Ovary (tissue), 9 donors: ENCODE measurements around the gene NHS. TPM values are rescaled to one million over a fixed set of nuclear protein-coding genes. Genes with fewer than 3 reads are reported as not detected.

Source experiments
- DNase-seq, 5 donors: peaks; one replicate each; pipeline ENCODE4 v3.0.0-alpha.2; 2019 to 2020
- H3K27ac ChIP-seq, 2 donors: fragments of 200-600 bp; one replicate each; pipeline versions ENCODE4 v1.5.1 to v1.8.0; 2019 to 2022
- H3K27me3 ChIP-seq: fragments of 200-600 bp; one replicate; pipeline ENCODE4 v1.8.0; 2022
- H3K36me3 ChIP-seq: fragments of 200-600 bp; sonication (generic); one replicate; pipeline ENCODE4 v1.5.1; 2019
- H3K4me1 ChIP-seq: one replicate; pipeline ENCODE4 v1.8.1; 2013; ENCODE audit warnings: mild to moderate bottlenecking, moderate library complexity; ENCODE audit not compliant: insufficient read depth
- H3K4me3 ChIP-seq: fragments of 200-600 bp; sonication (generic); one replicate; pipeline ENCODE4 v1.5.1; 2017
- H3K9me3 ChIP-seq, 2 donors: fragments of 200-600 bp in 1 of 2; sonication (generic) in 1 of 2; one replicate each; pipeline versions ENCODE4 v1.5.1 to v1.8.1; 2013 to 2019; ENCODE audit warnings: mild to moderate bottlenecking in 1 of 2, moderate library complexity in 1 of 2
- CTCF ChIP-seq, 3 donors: fragments of 450-650 bp in 2 of 3; fragments of 200-600 bp in 1 of 3; IDR thresholded peaks; one replicate each; pipeline versions ENCODE4 v1.5.1 to v1.8.0; 2016 to 2022; ENCODE audit warnings: antibody characterized with exemption in 3 of 3, mild to moderate bottlenecking in 1 of 3
- EP300 ChIP-seq: sonication (generic); formaldehyde crosslinking; IDR thresholded peaks from one replicate; pipeline ENCODE4 v1.6.1; 2017; ENCODE audit warnings: antibody characterized with exemption
- POLR2A ChIP-seq: fragments of 450-650 bp; IDR thresholded peaks from one replicate; pipeline ENCODE4 v1.6.1; 2017; ENCODE audit warnings: antibody characterized with exemption, mild to moderate bottlenecking, moderate library complexity
- WGBS, 3 donors: extraction: QIAGEN DNeasy Blood & Tissue Kit in 1 of 3; methylation state at CpG; one replicate each; pipeline versions ENCODE4 v1.1.5 to v1.1.7; 2013 to 2017; 5-methylcytosine and 5-hydroxymethylcytosine counted together
- intact Hi-C, 4 donors: fragments of 100-400 bp; cut with DNase I; formaldehyde crosslinking; loops; one replicate each; pipeline versions ENCODE4 v1.11.0 to v1.15.1; 2022 to 2023
- polyA plus RNA-seq, 2 donors: library from polyadenylated mRNA; stranded (reverse); fragments of 200-250 nt in 1 of 2; fragments of 350-450 nt in 1 of 2; fragmentation: Illumina TruSeq in 1 of 2; extraction: RNeasy Lipid Tissue Mini Kit (QIAGEN cat#74804) in 1 of 2; gene quantifications; one replicate each; pipeline ENCODE4 v1.2.3, GENCODE V29; 2013 to 2014
- total RNA-seq, 7 donors: library from RNA; depleted of rRNA in 2 of 7; stranded (reverse); fragments of >200 nt in 2 of 7; fragmentation: NEBNext Ultra II Directional in 3 of 7; extraction: Animal tissue kit (Norgen Biotek cat#: 25700) in 3 of 7; gene quantifications; one replicate each; pipeline versions ENCODE4 v1.1.0 to v1.2.4, GENCODE V29; 2016 to 2023
- donor health status: DM: no; HTN: no; CAD: no; lungs with moderate emphysema.
- donor health status: DM: no; HTN: no; CAD: no.
- donor health status: Bipolar disorder and iron deficiency.
- donor health status: DM: yes; HTN: yes; CAD: no.
- donor health status: DM: no; HTN: no; CAD: no.
- donor health status: DM: yes; HTN: yes; CAD: no.

NHS gene
- total and polyA plus RNA-seq, 9 donors, result 2.3 to 9.5 (median 6.7) TPM

GRCh38 chrX:17737986-17738713 is 363.1 kb downstream of the NHS start:
- 31 to 44% (median 36%) methylated on average over 45 of the region's 45 CpGs for WGBS, 3 donors
- H3K4me3 ChIP-seq, result peak overlapping the region; percentile 61
- no peaks in the 10 kb centered on the region for H3K27me3 ChIP-seq
- H3K4me1 ChIP-seq, result no peaks in the 10 kb centered on the region
- intact Hi-C loops, result no loop called here
- H3K36me3 ChIP-seq, result no peaks in the 10 kb centered on the region
- TF ChIP-seq EP300, result no peak
- TF ChIP-seq POLR2A, result no peak
- TF ChIP-seq CTCF (IDR thresholded peaks at IDR 0.05), result no peak
- H3K27ac ChIP-seq, result peak overlapping the region; percentile 86 to 92
- no peaks in the 10 kb centered on the region for H3K9me3 ChIP-seq
- peak; percentile 43 to 63 (median 60) for DNase-seq

GRCh38 chrX:17738737-17739535 is 363.9 kb downstream of the NHS start:
- Histone ChIP-seq H3K9me3 (no peaks in the 10 kb centered on the region), H3K27ac (no peak overlapping the region), H3K36me3 (no peaks in the 10 kb centered on the region), H3K4me3 (peak overlapping the region; percentile 61), H3K27me3 (no peaks in the 10 kb centered on the region), H3K4me1 (no peaks in the 10 kb centered on the region)
- DNase-seq, result no peak
- 33 to 44% (median 37%) methylated on average over 6 of the region's 6 CpGs for WGBS, 3 donors
- no peak for TF ChIP-seq EP300
- no peak for TF ChIP-seq POLR2A
- TF ChIP-seq CTCF (IDR thresholded peaks at IDR 0.05), result no peak
- intact Hi-C loops, result no loop called here

DNA sequence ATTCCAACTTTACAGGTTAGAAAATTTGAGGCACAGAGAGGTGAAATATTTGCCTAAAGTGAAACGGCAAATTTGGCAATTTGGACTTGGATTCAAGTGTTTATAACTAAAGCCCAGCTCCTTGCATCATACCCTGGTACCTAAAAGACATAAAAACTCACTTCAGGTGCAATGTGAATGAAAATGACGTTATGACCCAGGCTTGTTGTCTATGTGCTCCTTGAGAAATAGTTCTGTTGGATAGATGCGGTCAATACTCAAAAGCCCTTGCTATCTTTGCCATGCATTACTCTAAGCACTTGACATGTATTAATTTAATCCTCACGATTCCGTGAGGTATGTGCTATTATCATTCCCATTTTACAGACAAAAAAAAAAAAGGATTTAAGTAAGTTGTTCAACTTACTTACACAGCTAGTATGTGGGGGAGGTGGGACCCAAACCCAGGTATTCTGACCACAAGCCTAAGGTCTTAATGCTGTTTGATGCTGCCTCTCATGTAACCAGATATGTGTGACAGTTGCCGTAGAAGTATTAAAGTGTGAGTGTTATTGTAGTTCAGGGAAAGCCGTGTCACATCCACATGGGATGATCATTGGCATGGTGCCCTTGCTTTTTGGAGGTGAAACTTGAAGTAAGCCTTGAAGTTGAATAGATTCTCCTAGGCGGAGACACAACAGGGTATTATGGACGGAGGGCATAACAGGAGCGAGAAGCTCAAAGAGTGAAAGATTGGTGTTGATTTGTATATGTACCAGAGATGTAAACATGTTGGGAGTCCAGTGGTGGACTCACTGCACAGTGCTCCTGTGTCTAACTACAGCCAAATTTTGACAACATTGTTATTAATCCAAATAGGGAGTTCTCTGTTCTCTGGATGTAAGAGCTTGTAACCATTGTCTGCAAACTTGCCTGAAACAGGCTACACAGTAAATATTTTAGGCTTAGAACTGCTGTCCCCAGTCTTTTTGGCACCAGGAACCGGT is 365.4 kb downstream of the NHS start:
- Histone ChIP-seq H3K27ac (no peak overlapping the region), H3K27me3 (no peaks in the 10 kb centered on the region), H3K4me1 (no peaks in the 10 kb centered on the region), H3K4me3 (no peak overlapping the region), H3K9me3 (no peaks in the 10 kb centered on the region), H3K36me3 (no peaks in the 10 kb centered on the region)
- WGBS, 3 donors, result 69 to 73% (median 72%) methylated on average over 11 of the region's 11 CpGs
- TF ChIP-seq EP300 (no peak), CTCF (IDR thresholded peaks at IDR 0.05) (no peak), POLR2A (no peak)
- intact Hi-C loops, result no loop called here
- DNase-seq, result no peak

GRCh38 chrX:17741123-17741511 is 366.1 kb downstream of the NHS start:
- intact Hi-C loops, result no loop called here

More at GRCh38 chrX:17741123-17741511, 366.1 kb downstream of the NHS start:
- Histone ChIP-seq H3K27ac (no peak overlapping the region), H3K36me3 (no peaks in the 10 kb centered on the region), H3K4me3 (no peak overlapping the region), H3K27me3 (no peaks in the 10 kb centered on the region), H3K9me3 (no peaks in the 10 kb centered on the region), H3K4me1 (no peaks in the 10 kb centered on the region)
- 51 to 61% (median 60%) methylated on average over 9 of the region's 9 CpGs for WGBS, 3 donors
- DNase-seq, result no peak
- no peak for TF ChIP-seq EP300
- no peak for TF ChIP-seq POLR2A
- no peak for TF ChIP-seq CTCF (IDR thresholded peaks at IDR 0.05)
